ENCODE data around the gene ZNF25. TPM values are rescaled to one million over a fixed set of nuclear protein-coding genes. Genes with fewer than 3 reads are reported as not detected.

ZNF25 gene
- total and polyA plus RNA-seq, 9 of the 15 experiments (the other 6 are each of a cell fraction or from before 2014, with no cell fraction given): 0.62 to 2.3 (median 1.6) TPM

DNA sequence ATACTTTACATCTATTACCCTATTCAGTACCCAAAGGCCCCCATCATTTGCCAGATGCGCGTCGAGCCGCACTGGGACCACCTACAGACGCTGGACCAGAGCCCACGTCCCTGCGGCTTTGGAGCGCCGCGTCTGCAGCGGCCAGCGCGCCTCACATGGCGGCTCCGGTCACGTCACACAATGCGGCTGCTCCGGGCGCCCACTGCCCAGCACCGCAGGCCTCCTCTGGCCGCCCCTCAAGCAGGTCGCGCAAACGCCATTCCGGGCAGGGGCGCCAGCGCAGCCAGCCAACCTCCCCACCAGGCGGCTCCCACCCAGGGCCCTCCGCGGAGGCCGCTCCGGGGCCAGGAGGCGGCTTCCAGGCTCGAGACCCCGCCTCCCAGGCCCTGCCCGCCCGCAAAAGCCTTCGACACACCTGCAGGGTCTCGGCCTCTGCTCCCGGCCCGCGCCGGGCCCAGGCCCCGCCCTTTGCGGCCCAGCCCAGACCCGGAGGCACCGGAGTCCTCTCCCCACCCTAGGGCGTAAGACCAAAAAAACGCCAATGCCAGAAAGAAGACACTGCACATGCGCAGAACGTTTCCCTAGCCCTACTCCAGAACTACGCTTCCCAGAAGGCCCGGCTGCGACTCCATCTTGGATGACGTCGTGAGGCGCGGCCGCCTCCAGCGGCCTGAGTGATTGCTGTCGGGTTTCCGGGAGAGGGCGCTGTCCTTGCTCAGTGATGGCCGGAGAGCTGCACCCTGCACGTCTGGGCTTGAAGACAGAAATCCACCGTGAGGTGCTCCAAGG, at the start of gene ZNF25 (continued):
- TF ChIP-seq, protein P1, sequence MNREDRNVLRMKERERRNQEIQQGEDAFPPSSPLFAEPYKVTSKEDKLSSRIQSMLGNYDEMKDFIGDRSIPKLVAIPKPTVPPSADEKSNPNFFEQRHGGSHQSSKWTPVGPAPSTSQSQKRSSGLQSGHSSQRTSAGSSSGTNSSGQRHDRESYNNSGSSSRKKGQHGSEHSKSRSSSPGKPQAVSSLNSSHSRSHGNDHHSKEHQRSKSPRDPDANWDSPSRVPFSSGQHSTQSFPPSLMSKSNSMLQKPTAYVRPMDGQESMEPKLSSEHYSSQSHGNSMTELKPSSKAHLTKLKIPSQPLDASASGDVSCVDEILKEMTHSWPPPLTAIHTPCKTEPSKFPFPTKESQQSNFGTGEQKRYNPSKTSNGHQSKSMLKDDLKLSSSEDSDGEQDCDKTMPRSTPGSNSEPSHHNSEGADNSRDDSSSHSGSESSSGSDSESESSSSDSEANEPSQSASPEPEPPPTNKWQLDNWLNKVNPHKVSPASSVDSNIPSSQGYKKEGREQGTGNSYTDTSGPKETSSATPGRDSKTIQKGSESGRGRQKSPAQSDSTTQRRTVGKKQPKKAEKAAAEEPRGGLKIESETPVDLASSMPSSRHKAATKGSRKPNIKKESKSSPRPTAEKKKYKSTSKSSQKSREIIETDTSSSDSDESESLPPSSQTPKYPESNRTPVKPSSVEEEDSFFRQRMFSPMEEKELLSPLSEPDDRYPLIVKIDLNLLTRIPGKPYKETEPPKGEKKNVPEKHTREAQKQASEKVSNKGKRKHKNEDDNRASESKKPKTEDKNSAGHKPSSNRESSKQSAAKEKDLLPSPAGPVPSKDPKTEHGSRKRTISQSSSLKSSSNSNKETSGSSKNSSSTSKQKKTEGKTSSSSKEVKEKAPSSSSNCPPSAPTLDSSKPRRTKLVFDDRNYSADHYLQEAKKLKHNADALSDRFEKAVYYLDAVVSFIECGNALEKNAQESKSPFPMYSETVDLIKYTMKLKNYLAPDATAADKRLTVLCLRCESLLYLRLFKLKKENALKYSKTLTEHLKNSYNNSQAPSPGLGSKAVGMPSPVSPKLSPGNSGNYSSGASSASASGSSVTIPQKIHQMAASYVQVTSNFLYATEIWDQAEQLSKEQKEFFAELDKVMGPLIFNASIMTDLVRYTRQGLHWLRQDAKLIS (CRISPR knock-in tag; IDR thresholded peaks at IDR 0.05): no peak
- no peak for TF ChIP-seq ZKSCAN3 (CRISPR knock-in tag; IDR thresholded peaks at IDR 0.05)
- no peak for TF ChIP-seq SAFB (IDR thresholded peaks at IDR 0.05; ENCODE audit: borderline replicate concordance, low read depth, low read length)
- TF ChIP-seq FOXP1 (CRISPR knock-in tag; IDR thresholded peaks at IDR 0.05): peak; percentile 48; the same call in 1 of the 2 replicates
- no peak for TF ChIP-seq MTA2 (IDR thresholded peaks at IDR 0.05; ENCODE audit: low read depth)
- no peak for TF ChIP-seq TSC22D4 (tag; IDR thresholded peaks at IDR 0.05)
- TF ChIP-seq EHMT2 (IDR thresholded peaks at IDR 0.05): no peak
- no peak for TF ChIP-seq GABPB2 (CRISPR knock-in tag; conservative IDR thresholded peaks at IDR 0.05)
- TF ChIP-seq MTA1 (IDR thresholded peaks at IDR 0.05; ENCODE audit: borderline replicate concordance): peak; percentile 47; the same call in 1 of the 2 replicates
- TF ChIP-seq KAT2B (IDR thresholded peaks at IDR 0.05; ENCODE audit: low read depth, low read length): no peak
- no peak for TF ChIP-seq NCOA4 (IDR thresholded peaks at IDR 0.05; ENCODE audit: partially characterized antibody)
- TF ChIP-seq KAT8 (IDR thresholded peaks at IDR 0.05; ENCODE audit: low read depth): no peak
- TF ChIP-seq, protein P2, sequence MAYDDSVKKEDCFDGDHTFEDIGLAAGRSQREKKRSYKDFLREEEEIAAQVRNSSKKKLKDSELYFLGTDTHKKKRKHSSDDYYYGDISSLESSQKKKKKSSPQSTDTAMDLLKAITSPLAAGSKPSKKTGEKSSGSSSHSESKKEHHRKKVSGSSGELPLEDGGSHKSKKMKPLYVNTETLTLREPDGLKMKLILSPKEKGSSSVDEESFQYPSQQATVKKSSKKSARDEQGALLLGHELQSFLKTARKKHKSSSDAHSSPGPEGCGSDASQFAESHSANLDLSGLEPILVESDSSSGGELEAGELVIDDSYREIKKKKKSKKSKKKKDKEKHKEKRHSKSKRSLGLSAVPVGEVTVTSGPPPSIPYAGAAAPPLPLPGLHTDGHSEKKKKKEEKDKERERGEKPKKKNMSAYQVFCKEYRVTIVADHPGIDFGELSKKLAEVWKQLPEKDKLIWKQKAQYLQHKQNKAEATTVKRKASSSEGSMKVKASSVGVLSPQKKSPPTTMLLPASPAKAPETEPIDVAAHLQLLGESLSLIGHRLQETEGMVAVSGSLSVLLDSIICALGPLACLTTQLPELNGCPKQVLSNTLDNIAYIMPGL (CRISPR knock-in tag; IDR thresholded peaks at IDR 0.05): peak; percentile 52; the same call in 1 of the 2 replicates
- no peak for TF ChIP-seq KLF6 (CRISPR knock-in tag; IDR thresholded peaks at IDR 0.05; ENCODE audit: borderline replicate concordance)
- no peak for TF ChIP-seq TGIF2 (CRISPR knock-in tag; IDR thresholded peaks at IDR 0.05)
- no peak for TF ChIP-seq ARID2 (IDR thresholded peaks at IDR 0.05)
- TF ChIP-seq ZNF24 (IDR thresholded peaks at IDR 0.05): no peak
- peak in 1 of 2 experiments; percentile 65; a peak in 2 of 4 replicates for TF ChIP-seq HDAC1 (IDR thresholded peaks at IDR 0.05)
- no peak for TF ChIP-seq PTTG1 (tag; IDR thresholded peaks at IDR 0.05; ENCODE audit: low read depth)
- TF ChIP-seq, protein P3, sequence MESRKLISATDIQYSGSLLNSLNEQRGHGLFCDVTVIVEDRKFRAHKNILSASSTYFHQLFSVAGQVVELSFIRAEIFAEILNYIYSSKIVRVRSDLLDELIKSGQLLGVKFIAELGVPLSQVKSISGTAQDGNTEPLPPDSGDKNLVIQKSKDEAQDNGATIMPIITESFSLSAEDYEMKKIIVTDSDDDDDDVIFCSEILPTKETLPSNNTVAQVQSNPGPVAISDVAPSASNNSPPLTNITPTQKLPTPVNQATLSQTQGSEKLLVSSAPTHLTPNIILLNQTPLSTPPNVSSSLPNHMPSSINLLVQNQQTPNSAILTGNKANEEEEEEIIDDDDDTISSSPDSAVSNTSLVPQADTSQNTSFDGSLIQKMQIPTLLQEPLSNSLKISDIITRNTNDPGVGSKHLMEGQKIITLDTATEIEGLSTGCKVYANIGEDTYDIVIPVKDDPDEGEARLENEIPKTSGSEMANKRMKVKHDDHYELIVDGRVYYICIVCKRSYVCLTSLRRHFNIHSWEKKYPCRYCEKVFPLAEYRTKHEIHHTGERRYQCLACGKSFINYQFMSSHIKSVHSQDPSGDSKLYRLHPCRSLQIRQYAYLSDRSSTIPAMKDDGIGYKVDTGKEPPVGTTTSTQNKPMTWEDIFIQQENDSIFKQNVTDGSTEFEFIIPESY (CRISPR knock-in tag; IDR thresholded peaks at IDR 0.05): no peak
- no peak for TF ChIP-seq NEUROD1 (IDR thresholded peaks at IDR 0.05; ENCODE audit: borderline replicate concordance, low read depth, low read length, partially characterized antibody)
- no peak for TF ChIP-seq CCAR2 (IDR thresholded peaks at IDR 0.05; ENCODE audit: low read depth, low read length)
- 0 out of 2 replicates have a peak, but pooled peaks have one; percentile 6 for TF ChIP-seq NCOR1 (IDR thresholded peaks at IDR 0.05)

Data from K562 (cell line).